IMR-90 (cell line): Measurements from ENCODE around the gene SMCO3. TPM values are rescaled to one million over a fixed set of nuclear protein-coding genes. Genes with fewer than 3 reads are reported as not detected.

Experiments used
- ATAC-seq: fragments of 200-7000 bp; cut with Tn5 transposase; 2 replicates; pipeline ENCODE4 v1.9.1; 2020; ENCODE audit warnings: low read depth, mild to moderate bottlenecking, moderate library complexity
- BruUV-seq: library from RNA; stranded (reverse); fragments of 400-500 nt; replicated peaks from 2 replicates; lab custom pipeline; 2021; lab: Mats Ljungman, UMichigan
- CTCF ChIA-PET: fragments of 300-600 bp; formaldehyde crosslinking; extraction: SDS; loops from one replicate; lab custom pipeline; 2021; ENCODE audit warnings: antibody characterized with exemption; lab: Yijun Ruan, JAX
- POLR2A ChIA-PET: fragments of 300-600 bp; sonication (Branson Sonifier 250); formaldehyde crosslinking; loops from one replicate; lab custom pipeline; 2022; ENCODE audit warnings: antibody characterized with exemption; ENCODE audit not compliant: unreplicated experiment; lab: Charles Lee
- DNase-seq: peaks from one replicate; pipeline ENCODE4 v3.0.0; 2013
- H2AFZ ChIP-seq: replicated peaks from 2 replicates; pipeline ENCODE3; 2013; ENCODE audit warnings: low read length, mild to moderate bottlenecking; ENCODE audit not compliant: poor library complexity
- H2AK5ac ChIP-seq: 2 replicates; pipeline ENCODE4 v1.6.1; 2013; ENCODE audit warnings: low read depth, low read length, inconsistent platforms
- H2AK9ac ChIP-seq: replicated peaks from 2 replicates; pipeline ENCODE3; 2013; ENCODE audit warnings: mild to moderate bottlenecking, low read depth, low read length, moderate library complexity; ENCODE audit not compliant: poor library complexity
- H2BK120ac ChIP-seq: 2 replicates; pipeline ENCODE4 v1.6.1; 2013; ENCODE audit warnings: low read depth, low read length, inconsistent platforms
- H2BK15ac ChIP-seq: 3 replicates; pipeline ENCODE4 v1.6.1; 2013; ENCODE audit warnings: low read depth, low read length, inconsistent platforms
- H2BK20ac ChIP-seq: 2 replicates; pipeline ENCODE4 v1.6.1; 2013; ENCODE audit warnings: low read depth, mild to moderate bottlenecking, inconsistent platforms, low read length, moderate library complexity
- H2BK5ac ChIP-seq: 2 replicates; pipeline ENCODE4 v1.6.1; 2013; ENCODE audit warnings: mild to moderate bottlenecking, low read depth, low read length, inconsistent platforms; ENCODE audit not compliant: poor library complexity, severe bottlenecking
- H3K14ac ChIP-seq: replicated peaks from 2 replicates; pipeline ENCODE4 v1.6.1; 2013; ENCODE audit warnings: low read depth, low read length, inconsistent platforms
- H3K18ac ChIP-seq: 2 replicates; pipeline ENCODE4 v1.6.1; 2013; ENCODE audit warnings: low read depth, low read length, control low read depth
- H3K23ac ChIP-seq: 2 replicates; pipeline ENCODE4 v1.6.1; 2013; ENCODE audit warnings: low read depth, low read length, inconsistent platforms
- H3K27ac ChIP-seq: 2 replicates; pipeline ENCODE4 v1.5.1; 2013; ENCODE audit warnings: mild to moderate bottlenecking, control low read depth, low read length; ENCODE audit not compliant: insufficient read depth
- H3K27me3 ChIP-seq: 2 replicates; pipeline ENCODE4 v1.6.1; 2013; ENCODE audit warnings: low read length; ENCODE audit not compliant: control insufficient read depth, insufficient read depth
- H3K36me3 ChIP-seq: 2 replicates; pipeline ENCODE4 v1.6.1; 2013; ENCODE audit warnings: low read length, mixed read lengths; ENCODE audit not compliant: control insufficient read depth, insufficient read depth
- H3K4ac ChIP-seq: 2 replicates; pipeline ENCODE4 v1.6.1; 2013; ENCODE audit warnings: low read depth, low read length, inconsistent platforms
- H3K4me1 ChIP-seq: 2 replicates; pipeline ENCODE4 v1.6.1; 2013; ENCODE audit warnings: low read length, mixed read lengths; ENCODE audit not compliant: control insufficient read depth, insufficient read depth
- H3K4me2 ChIP-seq: 2 replicates; pipeline ENCODE4 v1.6.1; 2013; ENCODE audit warnings: low read depth, mild to moderate bottlenecking, control low read depth, low read length, moderate library complexity
- H3K4me3 ChIP-seq: 2 replicates; pipeline ENCODE4 v1.5.1; 2013; ENCODE audit warnings: low read depth, mild to moderate bottlenecking, control low read depth, low read length, moderate library complexity; ENCODE audit not compliant: insufficient read depth
- H3K56ac ChIP-seq: 2 replicates; pipeline ENCODE4 v1.6.1; 2013; ENCODE audit warnings: low read length, inconsistent platforms; ENCODE audit not compliant: insufficient read depth; ENCODE audit errors: extremely low read depth
- H3K79me1 ChIP-seq, 2 experiments: 2 replicates each; pipeline ENCODE4 v1.6.1; 2013; ENCODE audit warnings: low read length in 2 of 2, inconsistent platforms in 1 of 2, low read depth in 1 of 2
- H3K9ac ChIP-seq: 2 replicates; pipeline ENCODE4 v1.6.1; 2013; ENCODE audit warnings: low read depth, low read length, control low read depth
- H3K9me1 ChIP-seq: 2 replicates; pipeline ENCODE4 v1.6.1; 2013; ENCODE audit warnings: low read length, inconsistent platforms; ENCODE audit not compliant: insufficient read depth
- H3K9me3 ChIP-seq: 2 replicates; pipeline ENCODE4 v1.6.1; 2013; ENCODE audit warnings: low read length; ENCODE audit not compliant: control insufficient read depth, insufficient read depth
- H4K20me1 ChIP-seq: 2 replicates; pipeline ENCODE4 v1.6.1; 2013; ENCODE audit warnings: low read length, inconsistent platforms; ENCODE audit not compliant: insufficient read depth
- H4K5ac ChIP-seq: 2 replicates; pipeline ENCODE4 v1.6.1; 2013; ENCODE audit warnings: mild to moderate bottlenecking, low read depth, low read length, control low read depth
- H4K8ac ChIP-seq, 2 experiments: 2 replicates each; pipeline ENCODE4 v1.6.1; 2013; ENCODE audit warnings: low read depth in 2 of 2, low read length in 2 of 2, control low read depth in 1 of 2, inconsistent platforms in 1 of 2
- H4K91ac ChIP-seq: 2 replicates; pipeline ENCODE4 v1.6.1; 2013; ENCODE audit warnings: low read depth, low read length, inconsistent platforms; ENCODE audit not compliant: insufficient read depth
- BHLHE40 ChIP-seq: fragments of 150-350 bp; IDR thresholded peaks from 2 replicates; pipeline ENCODE4 v1.6.1; 2016; ENCODE audit warnings: mild to moderate bottlenecking, low read depth, low read length
- CEBPB ChIP-seq: IDR thresholded peaks from 2 replicates; pipeline ENCODE4 v1.6.1; 2012; ENCODE audit warnings: low read depth, low read length, improper control_type of control experiment
- CHD1 ChIP-seq: IDR thresholded peaks from 2 replicates; pipeline ENCODE4 v1.6.1; 2012; ENCODE audit warnings: low read depth, low read length, improper control_type of control experiment
- ELK1 ChIP-seq: fragments of 150-350 bp; IDR thresholded peaks from 2 replicates; pipeline ENCODE4 v1.6.1; 2016; ENCODE audit warnings: low read depth, mild to moderate bottlenecking, low read length, moderate library complexity, borderline replicate concordance
- MAFK ChIP-seq: IDR thresholded peaks from 2 replicates; pipeline ENCODE4 v1.6.1; 2012; ENCODE audit warnings: low read depth, low read length, improper control_type of control experiment
- MXI1 ChIP-seq: IDR thresholded peaks from 2 replicates; pipeline ENCODE4 v1.6.1; 2012; ENCODE audit warnings: low read depth, mild to moderate bottlenecking, low read length, moderate library complexity, borderline replicate concordance
- NFE2L2 ChIP-seq: fragments of 150-350 bp; IDR thresholded peaks from 2 replicates; pipeline ENCODE4 v1.6.1; 2016; ENCODE audit warnings: low read depth, mild to moderate bottlenecking, low read length
- POLR2A ChIP-seq: IDR thresholded peaks from 2 replicates; pipeline ENCODE4 v1.6.1; 2012; ENCODE audit warnings: mild to moderate bottlenecking, low read depth, low read length
- RAD21 ChIP-seq: IDR thresholded peaks from 2 replicates; pipeline ENCODE4 v1.6.1; 2012; ENCODE audit warnings: low read length, improper control_type of control experiment
- RCOR1 ChIP-seq: IDR thresholded peaks from 2 replicates; pipeline ENCODE4 v1.6.1; 2012; ENCODE audit warnings: mild to moderate bottlenecking, low read length, improper control_type of control experiment; ENCODE audit not compliant: insufficient replicate concordance
- RFX5 ChIP-seq: IDR thresholded peaks from 2 replicates; pipeline ENCODE4 v1.8.0; 2012; ENCODE audit warnings: low read depth, mild to moderate bottlenecking, low read length, moderate library complexity
- SMC3 ChIP-seq: fragments of 150-350 bp; IDR thresholded peaks from 2 replicates; pipeline ENCODE4 v1.6.1; 2016; ENCODE audit warnings: low read depth, mild to moderate bottlenecking, antibody characterized with exemption, low read length, moderate library complexity
- WGBS, 2 experiments: methylation state at CpG; one replicate each; pipeline versions ENCODE4 v1.1.5 to v1.1.7; 2013; ENCODE audit warnings: missing lambda C conversion rate in 2 of 2; ENCODE audit not compliant: insufficient read length in 1 of 2; ENCODE audit errors: extremely low coverage in 2 of 2; 5-methylcytosine and 5-hydroxymethylcytosine counted together
- dilution Hi-C: fragments of 300-500 bp; cut with HindIII; formaldehyde crosslinking; loops from one replicate; pipeline ENCODE4 v1.14.3; 2018; ENCODE audit warnings: low sequenced_read_pairs; ENCODE audit not compliant: unreplicated experiment
- in situ Hi-C: fragments of 300-500 bp; cut with MboI; formaldehyde crosslinking; loops from 3 replicates; pipeline ENCODE4 v1.14.3; 2019; ENCODE audit warnings: low sequenced_read_pairs, inconsistent platforms, mixed read lengths
- intact Hi-C: fragments of 100-400 bp; cut with micrococcal nuclease; formaldehyde crosslinking; loops from 2 replicates; pipeline ENCODE4 v1.10.0; 2022
- polyA plus RNA-seq, 3 experiments: library from polyadenylated mRNA; depleted of rRNA; stranded (reverse); fragments of >200 nt; gene quantifications; 2 replicates each; pipeline ENCODE4 v1.2.3, GENCODE V29; 2012; ENCODE audit warnings: low replicate concordance in 1 of 3
- total RNA-seq: library from RNA; depleted of rRNA; stranded (reverse); fragments of >200 nt; gene quantifications from 2 replicates; pipeline ENCODE4 v1.2.3, GENCODE V29; 2012

Gene SMCO3
- total and polyA plus RNA-seq, 2 of the 4 experiments (the other 2 are of a cell fraction) = under 0.01 to 0.07 TPM

GRCh38 chr12:14858513-14858912, 44.5 kb upstream of the SMCO3 start:
- Histone ChIP-seq H3K56ac (no peak overlapping the region), H3K4me2 (no peak overlapping the region), H3K4me3 (no peak overlapping the region), H2BK5ac (no peak overlapping the region), H3K4me1 (peaks cover 2% of the 10 kb centered on the region; the same call in 1 of the 2 replicates), H2AFZ (no peak overlapping the region), H3K18ac (no peak overlapping the region), H3K27me3 (no peaks in the 10 kb centered on the region), H3K36me3 (no peaks in the 10 kb centered on the region), H3K9me3 (no peaks in the 10 kb centered on the region; the same call in 1 of the 2 replicates), H3K79me1 (no peaks in the 10 kb centered on the region), H2AK5ac (no peak overlapping the region), H3K27ac (no peak overlapping the region), H4K5ac (no peak overlapping the region), H2BK20ac (no peak overlapping the region), H4K8ac (no peak overlapping the region), H2BK15ac (no peak overlapping the region), H3K14ac (no peak overlapping the region), H3K9ac (no peak overlapping the region), H2BK120ac (no peak overlapping the region), H4K20me1 (no peaks in the 10 kb centered on the region), H2AK9ac (no peak overlapping the region), H3K9me1 (no peaks in the 10 kb centered on the region; the same call in 1 of the 2 replicates), H3K23ac (no peak overlapping the region), H4K91ac (no peak overlapping the region), H3K4ac (no peak overlapping the region)
- intact Hi-C loops (no loop called here), in situ Hi-C loops (no loop called here), dilution Hi-C loops (no loop called here)
- no peak for TF ChIP-seq POLR2A
- no peak for TF ChIP-seq SMC3
- TF ChIP-seq ELK1 = no peak
- no peak for TF ChIP-seq NFE2L2
- no peak for TF ChIP-seq MAFK
- TF ChIP-seq CEBPB = no peak
- no peak for TF ChIP-seq RCOR1
- no peak for TF ChIP-seq CHD1
- TF ChIP-seq RAD21 = no peak
- TF ChIP-seq MXI1 = no peak
- no peak for TF ChIP-seq RFX5
- TF ChIP-seq BHLHE40 = no peak
- ChIA-PET POLR2A (no interaction called here), CTCF (no interaction called here)
- ATAC-seq (no peak), DNase-seq (no peak)
- BruUV-seq = no TSS peak
- no CpG with 5 or more reads among the region's 1 CpG for WGBS, 2 experiments
